ENCODE measurements around the gene ZFPM1.

GRCh38 chr16:88553739-88554138, 100.7 kb downstream of the ZFPM1 start:
- no peak for TF ChIP-seq ATF3 (IDR thresholded peaks at IDR 0.05)
- TF ChIP-seq CTCF (IDR thresholded peaks at IDR 0.05; ENCODE audit: low read depth, low read length, missing input control), result no peak
- no peak for TF ChIP-seq SP1 (IDR thresholded peaks at IDR 0.05)
- TF ChIP-seq EGR1 (IDR thresholded peaks at IDR 0.05; ENCODE audit: low read depth in 2 of 2), result no peak
- no peak for TF ChIP-seq RXRA (IDR thresholded peaks at IDR 0.05)
- no peak for TF ChIP-seq FOXA1 (IDR thresholded peaks at IDR 0.05)
- no peak for TF ChIP-seq GABPA (IDR thresholded peaks at IDR 0.05 in 1 of 2, conservative IDR thresholded peaks at IDR 0.05 in 1 of 2)
- TF ChIP-seq REST (IDR thresholded peaks at IDR 0.05), result no peak
- no peak for TF ChIP-seq JUND (IDR thresholded peaks at IDR 0.05)
- no peak for TF ChIP-seq ZBTB33 (IDR thresholded peaks at IDR 0.05)
- TF ChIP-seq RAD21 (IDR thresholded peaks at IDR 0.05), result no peak

Measured in liver (tissue), 3 donors.